Activated B cell treated with CpG ODN at 0.5 μM for 24 hours (primary cell): ENCODE data around the gene DNAH8. TPM values are rescaled to one million over a fixed set of nuclear protein-coding genes. Genes with fewer than 3 reads are reported as not detected.

Source experiments
- ATAC-seq: fragments of 200-7000 bp; cut with Tn5 transposase; one replicate; pipeline ENCODE4 v1.10.0; 2021; ENCODE audit warnings: low read depth, mild to moderate bottlenecking, moderate library complexity
- CTCF ChIA-PET: fragments of 350-600 bp; sonication (Branson Sonifier 250); formaldehyde crosslinking; loops from one replicate; lab custom pipeline; 2021; ENCODE audit warnings: antibody characterized with exemption; lab: Charles Lee
- POLR2A ChIA-PET: fragments of 350-600 bp; sonication (Branson Sonifier 250); formaldehyde crosslinking; loops from one replicate; lab custom pipeline; 2021; ENCODE audit warnings: antibody characterized with exemption; lab: Charles Lee
- DNase-seq: peaks from one replicate; pipeline ENCODE4 v3.0.0; 2022
- H3K27ac Mint-ChIP-seq: one replicate; pipeline ENCODE4 v1.8.0; 2020; ENCODE audit warnings: mixed read lengths
- H3K27me3 Mint-ChIP-seq: one replicate; pipeline ENCODE4 v1.8.0; 2021; ENCODE audit warnings: mixed read lengths
- H3K36me3 Mint-ChIP-seq: one replicate; pipeline ENCODE4 v1.8.0; 2021; ENCODE audit warnings: low read depth, mixed read lengths
- H3K4me1 Mint-ChIP-seq: one replicate; pipeline ENCODE4 v1.8.0; 2021; ENCODE audit warnings: mixed read lengths
- H3K4me3 Mint-ChIP-seq: one replicate; pipeline ENCODE4 v1.8.0; 2020; ENCODE audit warnings: mild to moderate bottlenecking, mixed read lengths
- H3K9me3 Mint-ChIP-seq: one replicate; pipeline ENCODE4 v1.8.0; 2020; ENCODE audit warnings: mixed read lengths
- intact Hi-C: fragments of 100-400 bp; cut with micrococcal nuclease; formaldehyde crosslinking; loops from one replicate; pipeline ENCODE4 v1.15.1; 2024
- total RNA-seq: library from RNA; stranded (reverse); gene quantifications from 2 replicates; pipeline ENCODE4 v1.2.3, GENCODE V29; 2022
- TF ChIP-seq, protein P1 (sequence below): fragments of 200-600 bp; IDR thresholded peaks from one replicate; pipeline ENCODE4 v1.8.0; 2022; ENCODE audit warnings: antibody characterized with exemption, mild to moderate bottlenecking

DNAH8 gene
- total RNA-seq, 1 donor from 2014 or later, result 2.0 TPM

DNA sequence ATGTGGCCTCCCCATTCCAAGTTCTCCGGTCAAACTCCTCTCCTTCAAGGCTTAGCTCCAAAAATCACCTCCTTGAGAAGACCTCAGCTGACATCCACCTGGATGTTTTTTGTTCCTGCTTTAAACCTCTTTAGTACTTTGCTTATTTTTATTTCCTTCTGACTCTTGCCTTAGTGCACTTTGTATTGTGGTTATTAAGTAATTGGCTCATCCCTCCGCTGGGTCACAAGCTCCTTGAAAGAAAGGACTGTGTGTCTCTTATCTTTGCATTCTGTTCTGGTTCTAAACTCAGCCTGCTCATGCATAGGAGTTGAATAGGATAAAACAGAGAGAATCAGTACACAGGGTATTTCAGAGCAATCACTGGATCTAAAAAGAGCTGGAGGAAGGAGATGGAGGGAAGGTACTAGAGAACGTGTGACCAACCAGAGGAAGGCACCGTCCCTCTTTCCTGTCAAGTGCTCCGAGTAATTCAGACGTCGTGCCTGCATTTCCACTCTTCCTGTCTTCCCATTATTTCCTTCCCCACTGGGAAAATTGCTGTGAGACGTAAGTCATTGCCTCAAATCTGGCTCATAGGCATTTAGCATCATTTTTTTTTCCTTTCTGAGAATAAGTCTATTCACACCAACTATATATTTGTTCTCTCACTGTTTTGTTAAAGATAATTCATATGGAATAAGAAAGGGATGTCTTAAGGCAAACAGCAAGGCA lies 273.8 kb downstream of the DNAH8 start:
- intact Hi-C loops, result no loop called here
- Mint-ChIP-seq H3K9me3 (no peaks in the 10 kb centered on the region), H3K4me1 (no peaks in the 10 kb centered on the region), H3K36me3 (no peaks in the 10 kb centered on the region), H3K4me3 (no peak overlapping the region), H3K27me3 (peaks cover 3% of the 10 kb centered on the region), H3K27ac (no peak overlapping the region)
- ATAC-seq, result no peak
- no peak for DNase-seq
- TF ChIP-seq, protein P1, sequence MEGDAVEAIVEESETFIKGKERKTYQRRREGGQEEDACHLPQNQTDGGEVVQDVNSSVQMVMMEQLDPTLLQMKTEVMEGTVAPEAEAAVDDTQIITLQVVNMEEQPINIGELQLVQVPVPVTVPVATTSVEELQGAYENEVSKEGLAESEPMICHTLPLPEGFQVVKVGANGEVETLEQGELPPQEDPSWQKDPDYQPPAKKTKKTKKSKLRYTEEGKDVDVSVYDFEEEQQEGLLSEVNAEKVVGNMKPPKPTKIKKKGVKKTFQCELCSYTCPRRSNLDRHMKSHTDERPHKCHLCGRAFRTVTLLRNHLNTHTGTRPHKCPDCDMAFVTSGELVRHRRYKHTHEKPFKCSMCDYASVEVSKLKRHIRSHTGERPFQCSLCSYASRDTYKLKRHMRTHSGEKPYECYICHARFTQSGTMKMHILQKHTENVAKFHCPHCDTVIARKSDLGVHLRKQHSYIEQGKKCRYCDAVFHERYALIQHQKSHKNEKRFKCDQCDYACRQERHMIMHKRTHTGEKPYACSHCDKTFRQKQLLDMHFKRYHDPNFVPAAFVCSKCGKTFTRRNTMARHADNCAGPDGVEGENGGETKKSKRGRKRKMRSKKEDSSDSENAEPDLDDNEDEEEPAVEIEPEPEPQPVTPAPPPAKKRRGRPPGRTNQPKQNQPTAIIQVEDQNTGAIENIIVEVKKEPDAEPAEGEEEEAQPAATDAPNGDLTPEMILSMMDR, result no peak
- ChIA-PET POLR2A (no interaction called here), CTCF (interaction anchor here (1.2 kb wide), 1 partner anchor 8 kb away, joined by 3 read pairs; no protein-coding TSS in a partner anchor)

DNA sequence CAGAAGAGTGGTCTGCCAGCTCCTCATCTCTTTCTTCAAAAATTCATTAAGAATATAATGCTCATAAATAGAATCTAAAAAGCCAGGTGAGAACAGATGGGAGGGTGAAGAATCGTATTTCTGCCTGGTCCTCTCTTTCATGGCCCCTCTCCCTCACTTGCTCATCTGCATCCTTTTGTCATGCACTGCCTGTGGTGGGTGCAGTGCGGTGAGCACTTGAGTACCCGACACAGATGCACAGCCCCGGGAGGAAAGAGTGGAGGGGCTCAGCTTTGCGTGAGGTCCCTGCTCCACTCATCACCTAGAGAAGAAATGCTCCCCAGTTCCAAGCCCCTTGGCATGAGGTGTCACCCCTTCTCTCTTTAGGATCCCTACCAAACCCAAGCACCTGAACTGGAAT lies 275.4 kb downstream of the DNAH8 start:
- Mint-ChIP-seq H3K9me3 (no peaks in the 10 kb centered on the region), H3K27me3 (peaks cover 3% of the 10 kb centered on the region), H3K27ac (no peak overlapping the region), H3K36me3 (no peaks in the 10 kb centered on the region), H3K4me1 (no peaks in the 10 kb centered on the region), H3K4me3 (no peak overlapping the region)
- ATAC-seq, result no peak
- ChIA-PET CTCF (no interaction called here), POLR2A (no interaction called here)
- no peak for DNase-seq
- TF ChIP-seq, protein P1, result no peak
- intact Hi-C loops, result no loop called here

DNA sequence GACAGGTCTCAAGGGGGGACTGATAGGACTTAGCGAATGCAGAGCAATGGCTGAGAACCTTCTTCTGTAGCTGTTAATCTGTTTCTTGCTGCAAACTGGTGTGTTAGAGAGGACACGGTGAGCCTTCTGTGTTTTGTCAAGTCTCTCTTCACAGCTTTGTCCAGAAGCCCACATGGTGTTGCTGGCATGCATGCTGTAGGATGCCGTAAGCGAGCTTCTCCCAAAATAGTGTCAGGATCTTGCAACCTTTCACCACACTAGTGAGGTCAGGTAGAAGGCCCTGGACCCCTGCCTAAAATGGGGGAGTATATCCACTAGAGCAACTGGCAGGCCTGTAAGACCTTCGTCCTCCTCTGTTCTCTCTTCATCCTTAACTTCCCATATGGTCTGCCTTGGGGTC lies 281.6 kb downstream of the DNAH8 start:
- Mint-ChIP-seq H3K9me3 (no peaks in the 10 kb centered on the region), H3K4me3 (no peak overlapping the region), H3K27ac (no peak overlapping the region), H3K4me1 (no peaks in the 10 kb centered on the region), H3K36me3 (no peaks in the 10 kb centered on the region), H3K27me3 (peaks cover 12% of the 10 kb centered on the region)
- TF ChIP-seq, protein P1, result no peak
- DNase-seq (no peak), ATAC-seq (no peak)
- intact Hi-C loops, result loop anchor here (1.0 kb wide), 1 partner anchor 307 kb away; no protein-coding TSS in a partner anchor
- CTCF ChIA-PET, result interaction anchor here (0.7 to 5.4 kb wide), 7 partner anchors 9 to 313 kb away, joined by 3 to 47 read pairs (median 3); no protein-coding TSS in a partner anchor
- POLR2A ChIA-PET, result no interaction called here

DNA sequence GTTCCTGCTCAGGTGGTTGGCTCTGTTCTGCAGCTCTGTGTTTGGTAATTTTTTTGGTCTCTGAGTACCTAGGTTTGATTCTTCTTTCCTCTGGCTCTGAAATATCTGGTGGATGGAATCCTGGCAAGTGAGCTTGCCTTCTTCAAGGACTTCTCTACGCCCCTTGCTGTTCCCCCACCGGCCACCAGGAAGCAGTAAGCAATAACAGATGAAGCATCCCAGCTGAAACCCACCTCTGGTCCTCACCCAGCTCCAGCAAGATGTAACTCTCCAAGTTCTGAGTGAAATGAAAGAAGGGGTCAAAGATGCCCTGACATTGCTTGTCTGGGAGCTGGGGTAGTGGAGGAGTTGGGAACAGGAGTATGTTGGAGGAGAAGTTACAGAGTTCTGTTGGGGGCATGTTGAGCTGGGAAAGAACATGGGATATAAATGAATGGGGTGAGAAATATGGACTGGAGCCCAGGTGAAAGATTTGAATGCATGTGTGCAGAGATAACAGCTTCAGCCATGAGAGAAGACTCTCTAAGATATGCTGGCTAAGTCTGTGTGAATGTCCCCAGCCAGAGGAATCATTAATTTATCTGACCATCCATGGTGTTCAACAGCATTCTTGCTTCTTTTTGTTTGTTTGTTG lies 282.1 kb downstream of the DNAH8 start:
- Mint-ChIP-seq H3K36me3 (no peaks in the 10 kb centered on the region), H3K4me1 (no peaks in the 10 kb centered on the region), H3K27me3 (peaks cover 12% of the 10 kb centered on the region), H3K9me3 (no peaks in the 10 kb centered on the region), H3K27ac (no peak overlapping the region), H3K4me3 (no peak overlapping the region)
- ChIA-PET POLR2A (no interaction called here), CTCF (interaction anchor here (0.7 to 5.4 kb wide), 7 partner anchors 9 to 313 kb away, joined by 3 to 47 read pairs (median 3); no protein-coding TSS in a partner anchor)
- intact Hi-C loops, result loop anchor here (1.0 kb wide), 1 partner anchor 306 kb away; no protein-coding TSS in a partner anchor
- TF ChIP-seq, protein P1, result no peak
- DNase-seq (peak; percentile 18), ATAC-seq (no peak)

DNA sequence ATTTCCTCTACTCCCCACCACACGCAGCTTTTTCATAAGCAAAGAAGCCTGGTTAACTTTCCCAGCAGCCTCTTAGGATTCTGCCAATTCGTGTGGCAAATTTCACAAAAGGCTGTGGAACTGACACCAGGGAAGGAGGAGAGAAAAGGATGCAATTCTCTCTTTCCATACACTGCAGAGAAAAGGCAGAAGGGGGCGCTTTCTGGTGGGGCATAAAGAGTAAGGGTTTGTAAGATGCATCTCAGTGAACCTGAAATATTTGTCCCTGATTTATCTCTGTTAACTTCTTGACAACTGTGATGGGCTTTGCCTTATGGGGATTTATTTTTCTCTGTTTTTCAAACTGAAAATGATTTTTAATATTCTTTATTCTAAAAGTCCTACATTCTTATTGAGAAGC lies 288.0 kb downstream of the DNAH8 start:
- intact Hi-C loops, result no loop called here
- ATAC-seq, result no peak
- Mint-ChIP-seq H3K4me1 (no peaks in the 10 kb centered on the region), H3K27ac (no peak overlapping the region), H3K9me3 (peaks cover 3% of the 10 kb centered on the region), H3K27me3 (peaks cover 8% of the 10 kb centered on the region), H3K36me3 (no peaks in the 10 kb centered on the region), H3K4me3 (no peak overlapping the region)
- CTCF ChIA-PET, result no interaction called here
- DNase-seq, result no peak
- POLR2A ChIA-PET, result no interaction called here
- TF ChIP-seq, protein P1, result no peak
